K562 (cell line): Measurements from ENCODE around the gene ARL3.

Experiments
- CTCF ChIP-seq, 3 experiments: IDR thresholded peaks in 2 of 3; conservative IDR thresholded peaks in 1 of 3; 2 replicates each; pipeline ENCODE4 v1.5.1; 2011 to 2012; ENCODE audit warnings: low read length in 3 of 3, mild to moderate bottlenecking in 3 of 3, control low read depth in 2 of 3, improper control_type of control experiment in 1 of 3, inconsistent platforms in 1 of 3, low read depth in 1 of 3, mixed read lengths in 1 of 3, moderate library complexity in 1 of 3; ENCODE audit not compliant: insufficient read depth in 2 of 3
- HDAC3 ChIP-seq: fragments of 450-650 bp; IDR thresholded peaks from 2 replicates; pipeline ENCODE4 v1.6.1; 2018; ENCODE audit warnings: borderline replicate concordance, mild to moderate bottlenecking, moderate library complexity; ENCODE audit not compliant: partially characterized antibody
- POLR2A ChIP-seq: fragments of 450-650 bp; conservative IDR thresholded peaks from 2 replicates; pipeline ENCODE4 v1.6.1; 2016
- SIN3A ChIP-seq, 2 experiments: fragments of 150-350 bp in 1 of 2; IDR thresholded peaks; 2 replicates each; pipeline ENCODE4 v1.6.1; 2011 to 2016; ENCODE audit warnings: borderline replicate concordance in 2 of 2, low read depth in 2 of 2, low read length in 2 of 2, mild to moderate bottlenecking in 2 of 2, moderate library complexity in 2 of 2; ENCODE audit not compliant: control insufficient read depth in 1 of 2
- ZBTB43 ChIP-seq: sonication (generic); formaldehyde crosslinking; IDR thresholded peaks from 2 replicates; pipeline ENCODE4 v1.8.0; 2023; ENCODE audit warnings: mild to moderate bottlenecking, missing genetic modification reagents
- ZBTB8A ChIP-seq: fragments of 450-650 bp; IDR thresholded peaks from 2 replicates; pipeline ENCODE4 v1.6.1; 2018; ENCODE audit warnings: mild to moderate bottlenecking, moderate library complexity; ENCODE audit not compliant: partially characterized antibody
- ZNF507 ChIP-seq: conservative IDR thresholded peaks from 2 replicates; pipeline ENCODE4 v1.6.1; 2017; ENCODE audit warnings: missing genetic modification characterization, missing compliant biosample characterization
- TF ChIP-seq, protein P1 (sequence below): conservative IDR thresholded peaks from 2 replicates; pipeline ENCODE4 v1.6.1; 2011; ENCODE audit warnings: low read depth, mild to moderate bottlenecking, low read length; ENCODE audit not compliant: control insufficient read depth
- TF ChIP-seq, protein P2 (sequence below), 2 experiments: fragments of 450-650 bp in 1 of 2; sonication (generic) in 1 of 2; formaldehyde crosslinking; conservative IDR thresholded peaks; 2 replicates each; pipeline versions ENCODE4 v1.4.0 to v1.8.1; 2020 to 2022; ENCODE audit warnings: mild to moderate bottlenecking in 1 of 2, missing genetic modification reagents in 1 of 2

- no peak for TF ChIP-seq ZBTB8A
- no peak for TF ChIP-seq ZBTB43 (CRISPR knock-in tag)
- TF ChIP-seq HDAC3, result no peak
- TF ChIP-seq SIN3A (IDR thresholded peaks at IDR 0.05; ENCODE audit: borderline replicate concordance in 2 of 2, control insufficient read depth in 1 of 2, low read depth in 2 of 2, low read length in 2 of 2), result no peak
- TF ChIP-seq CTCF (IDR thresholded peaks at IDR 0.05 in 2 of 3, conservative IDR thresholded peaks at IDR 0.05 in 1 of 3; ENCODE audit: insufficient read depth in 2 of 3, low read depth in 1 of 3, low read length in 3 of 3), result no peak
- TF ChIP-seq POLR2A, result no peak
- TF ChIP-seq, protein P1, sequence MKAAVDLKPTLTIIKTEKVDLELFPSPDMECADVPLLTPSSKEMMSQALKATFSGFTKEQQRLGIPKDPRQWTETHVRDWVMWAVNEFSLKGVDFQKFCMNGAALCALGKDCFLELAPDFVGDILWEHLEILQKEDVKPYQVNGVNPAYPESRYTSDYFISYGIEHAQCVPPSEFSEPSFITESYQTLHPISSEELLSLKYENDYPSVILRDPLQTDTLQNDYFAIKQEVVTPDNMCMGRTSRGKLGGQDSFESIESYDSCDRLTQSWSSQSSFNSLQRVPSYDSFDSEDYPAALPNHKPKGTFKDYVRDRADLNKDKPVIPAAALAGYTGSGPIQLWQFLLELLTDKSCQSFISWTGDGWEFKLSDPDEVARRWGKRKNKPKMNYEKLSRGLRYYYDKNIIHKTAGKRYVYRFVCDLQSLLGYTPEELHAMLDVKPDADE, result no peak
- TF ChIP-seq, protein P2, sequence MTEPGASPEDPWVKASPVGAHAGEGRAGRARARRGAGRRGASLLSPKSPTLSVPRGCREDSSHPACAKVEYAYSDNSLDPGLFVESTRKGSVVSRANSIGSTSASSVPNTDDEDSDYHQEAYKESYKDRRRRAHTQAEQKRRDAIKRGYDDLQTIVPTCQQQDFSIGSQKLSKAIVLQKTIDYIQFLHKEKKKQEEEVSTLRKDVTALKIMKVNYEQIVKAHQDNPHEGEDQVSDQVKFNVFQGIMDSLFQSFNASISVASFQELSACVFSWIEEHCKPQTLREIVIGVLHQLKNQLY (CRISPR knock-in tag; conservative IDR thresholded peaks at IDR 0.05), result no peak
- no peak for TF ChIP-seq ZNF507 (tag)
These were observed 28.9 kb upstream of the ARL3 start for GRCh38 chr10:102743078-102743587.
